Uterus (tissue), 4 donors: ENCODE measurements around the gene JPH3. TPM values are rescaled to one million over a fixed set of nuclear protein-coding genes. Genes with fewer than 3 reads are reported as not detected.

ENCODE experiments used
- DNase-seq, 2 donors: peaks; one replicate each; pipeline ENCODE4 v3.0.0-alpha.2; 2019 to 2020
- H3K27ac ChIP-seq, 2 donors: fragments of 200-600 bp; sonication (generic); 1 replicate in 1 of 2; 2 replicates in 1 of 2; pipeline ENCODE4 v1.5.1; 2016 to 2018
- H3K27me3 ChIP-seq, 2 donors: fragments of 200-600 bp; sonication (generic); one replicate each; pipeline ENCODE4 v1.5.1; 2018 to 2019; ENCODE audit warnings: control low read depth in 1 of 2
- H3K36me3 ChIP-seq, 2 donors: fragments of 200-600 bp; sonication (generic); one replicate each; pipeline ENCODE4 v1.5.1; 2019; ENCODE audit warnings: control low read depth in 1 of 2
- H3K4me1 ChIP-seq, 2 donors: fragments of 200-600 bp; sonication (generic); one replicate each; pipeline ENCODE4 v1.5.1; 2018 to 2019; ENCODE audit warnings: control low read depth in 1 of 2
- H3K4me3 ChIP-seq, 2 donors: fragments of 200-600 bp; sonication (generic); 1 replicate in 1 of 2; 2 replicates in 1 of 2; pipeline ENCODE4 v1.5.1; 2018 to 2019; ENCODE audit warnings: mild to moderate bottlenecking in 1 of 2
- H3K9me3 ChIP-seq, 2 donors: fragments of 200-600 bp; sonication (generic); one replicate each; pipeline ENCODE4 v1.5.1; 2019; ENCODE audit warnings: control low read depth in 1 of 2
- POLR2A ChIP-seq, 2 donors: fragments of 450-650 bp; IDR thresholded peaks; one replicate each; pipeline ENCODE4 v1.6.1; 2016; ENCODE audit warnings: antibody characterized with exemption in 2 of 2, mild to moderate bottlenecking in 1 of 2, moderate library complexity in 1 of 2
- intact Hi-C: fragments of 100-400 bp; cut with DNase I; formaldehyde crosslinking; loops from one replicate; pipeline ENCODE4 v1.15.1; 2023; ENCODE audit warnings: low total_unique reads
- total RNA-seq, 4 donors: library from RNA; depleted of rRNA in 3 of 4; stranded (reverse); fragments of >200 nt in 3 of 4; gene quantifications; one replicate each; pipeline versions ENCODE4 v1.1.0 to v1.2.4, GENCODE V29; 2014 to 2023
- TF ChIP-seq, protein P1 (sequence below), 4 experiments: fragments of 200-600 bp in 2 of 4; fragments of 450-650 bp in 2 of 4; sonication (generic) in 2 of 4; IDR thresholded peaks; one replicate each; pipeline ENCODE4 v1.5.1; 2016 to 2019; ENCODE audit warnings: antibody characterized with exemption in 4 of 4, mild to moderate bottlenecking in 2 of 4, moderate library complexity in 1 of 4
- donor health status: DM: yes; HTN: yes; CAD: no.

The JPH3 gene
- total RNA-seq, 4 donors from 2014 or later: 0.27 to 1.1 TPM; not detected in 2

DNA sequence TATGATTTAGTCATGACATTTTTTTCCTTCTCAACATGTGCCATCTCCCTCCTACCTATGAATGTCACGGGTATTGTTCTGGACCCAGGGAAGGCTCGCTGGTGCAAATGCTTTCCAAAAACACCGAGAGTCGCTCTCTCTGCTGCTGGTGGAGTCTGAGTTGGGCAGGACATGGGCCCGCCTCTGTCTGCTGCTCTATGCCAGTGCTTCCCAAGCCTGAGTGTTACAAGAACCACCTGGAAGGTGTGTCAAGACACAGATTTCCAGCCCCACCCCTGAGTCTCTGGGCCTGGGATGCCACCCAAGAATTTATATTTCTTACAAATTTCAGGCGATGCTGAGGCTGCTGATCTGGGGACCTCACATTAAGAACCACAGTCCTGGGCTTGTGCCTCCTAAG is 9.1 kb downstream of the JPH3 start:
- Histone ChIP-seq H3K27me3 (no peaks in the 10 kb centered on the region), H3K36me3 (no peaks in the 10 kb centered on the region), H3K4me1 (no peaks in the 10 kb centered on the region), H3K4me3 (no peak overlapping the region), H3K27ac (no peak overlapping the region), H3K9me3 (no peaks in the 10 kb centered on the region)
- no peak for TF ChIP-seq POLR2A (IDR thresholded peaks at IDR 0.05)
- TF ChIP-seq, protein P1, sequence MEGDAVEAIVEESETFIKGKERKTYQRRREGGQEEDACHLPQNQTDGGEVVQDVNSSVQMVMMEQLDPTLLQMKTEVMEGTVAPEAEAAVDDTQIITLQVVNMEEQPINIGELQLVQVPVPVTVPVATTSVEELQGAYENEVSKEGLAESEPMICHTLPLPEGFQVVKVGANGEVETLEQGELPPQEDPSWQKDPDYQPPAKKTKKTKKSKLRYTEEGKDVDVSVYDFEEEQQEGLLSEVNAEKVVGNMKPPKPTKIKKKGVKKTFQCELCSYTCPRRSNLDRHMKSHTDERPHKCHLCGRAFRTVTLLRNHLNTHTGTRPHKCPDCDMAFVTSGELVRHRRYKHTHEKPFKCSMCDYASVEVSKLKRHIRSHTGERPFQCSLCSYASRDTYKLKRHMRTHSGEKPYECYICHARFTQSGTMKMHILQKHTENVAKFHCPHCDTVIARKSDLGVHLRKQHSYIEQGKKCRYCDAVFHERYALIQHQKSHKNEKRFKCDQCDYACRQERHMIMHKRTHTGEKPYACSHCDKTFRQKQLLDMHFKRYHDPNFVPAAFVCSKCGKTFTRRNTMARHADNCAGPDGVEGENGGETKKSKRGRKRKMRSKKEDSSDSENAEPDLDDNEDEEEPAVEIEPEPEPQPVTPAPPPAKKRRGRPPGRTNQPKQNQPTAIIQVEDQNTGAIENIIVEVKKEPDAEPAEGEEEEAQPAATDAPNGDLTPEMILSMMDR (IDR thresholded peaks at IDR 0.05): no peak
- intact Hi-C loops: no loop called here
- DNase-seq: no peak

DNA sequence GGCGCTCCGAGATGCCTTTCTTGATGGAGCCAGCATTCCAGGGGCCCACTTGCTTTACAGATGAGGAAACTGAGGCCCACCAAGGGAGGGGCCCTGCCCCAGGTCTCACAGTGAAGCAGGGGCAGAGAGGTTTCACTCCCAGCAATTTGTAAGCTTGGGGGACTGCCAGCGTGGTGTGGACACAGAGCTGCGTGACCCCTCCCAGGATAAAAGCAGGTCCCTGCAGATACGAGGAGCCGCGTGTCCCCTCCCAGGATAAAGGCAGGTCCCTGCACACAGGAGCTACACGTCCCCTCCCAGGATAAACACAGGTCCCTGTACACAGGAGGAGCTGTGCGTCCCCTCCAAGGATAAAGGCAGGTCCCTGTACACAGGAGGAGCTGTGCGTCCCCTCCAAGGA is 11.7 kb downstream of the JPH3 start:
- Histone ChIP-seq H3K27ac (no peak overlapping the region), H3K27me3 (no peaks in the 10 kb centered on the region), H3K36me3 (no peaks in the 10 kb centered on the region), H3K9me3 (no peaks in the 10 kb centered on the region), H3K4me1 (no peaks in the 10 kb centered on the region), H3K4me3 (no peak overlapping the region)
- no peak for DNase-seq
- intact Hi-C loops: no loop called here
- TF ChIP-seq, protein P1 (IDR thresholded peaks at IDR 0.05): no peak
- no peak for TF ChIP-seq POLR2A (IDR thresholded peaks at IDR 0.05)

DNA sequence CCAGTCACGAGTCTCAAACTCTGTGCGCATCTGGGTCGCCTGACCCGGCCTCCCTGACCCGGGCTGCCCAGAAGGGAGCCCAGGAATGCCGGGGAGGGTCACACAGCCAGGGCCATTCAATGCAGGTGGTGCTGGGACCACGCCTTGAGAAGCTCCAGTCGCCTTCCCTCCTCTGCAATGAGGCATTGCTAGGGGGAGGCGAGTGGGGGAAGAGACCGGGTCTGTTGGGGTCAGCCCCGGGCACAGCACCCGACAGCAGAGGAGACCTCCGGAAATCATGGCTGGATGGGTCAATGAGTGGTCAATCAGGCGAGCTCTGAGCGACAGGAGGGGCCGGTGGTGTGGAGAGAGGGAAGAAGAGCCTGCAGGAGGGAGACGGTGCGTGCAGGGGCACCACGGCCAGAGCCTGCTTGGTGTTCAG is 13.3 kb downstream of the JPH3 start:
- no peak overlapping the region for H3K4me3 ChIP-seq
- intact Hi-C loops: no loop called here
- H3K4me1 ChIP-seq: no peaks in the 10 kb centered on the region
- H3K9me3 ChIP-seq: no peaks in the 10 kb centered on the region
- TF ChIP-seq, protein P1 (IDR thresholded peaks at IDR 0.05): no peak
- no peak for TF ChIP-seq POLR2A (IDR thresholded peaks at IDR 0.05)
- no peaks in the 10 kb centered on the region for H3K27me3 ChIP-seq
- H3K27ac ChIP-seq: no peak overlapping the region
- no peaks in the 10 kb centered on the region for H3K36me3 ChIP-seq
- no peak for DNase-seq

DNA sequence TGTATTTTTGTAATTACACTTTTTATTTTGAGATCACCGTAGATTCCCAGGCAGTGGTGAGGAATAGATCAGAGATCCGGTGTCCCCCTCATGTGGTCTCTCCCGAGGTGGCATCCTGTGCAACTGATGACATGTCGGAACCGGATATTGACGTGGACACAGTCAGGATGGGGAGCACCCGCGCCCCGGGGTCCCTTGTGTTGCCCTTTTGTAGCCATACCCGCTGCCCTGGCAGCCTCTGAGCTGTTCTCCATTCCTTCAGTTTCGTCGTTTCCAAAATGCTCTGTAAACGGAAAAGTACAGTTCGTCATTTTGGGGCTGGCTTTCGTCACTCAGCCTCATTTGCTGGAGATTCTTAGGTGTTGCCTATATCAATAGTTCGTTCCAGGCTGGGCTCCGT is 14.2 kb downstream of the JPH3 start:
- H3K27me3 ChIP-seq: no peaks in the 10 kb centered on the region
- DNase-seq: no peak
- no peaks in the 10 kb centered on the region for H3K36me3 ChIP-seq
- H3K4me3 ChIP-seq: no peak overlapping the region
- no peaks in the 10 kb centered on the region for H3K4me1 ChIP-seq
- intact Hi-C loops: no loop called here
- H3K27ac ChIP-seq: no peak overlapping the region
- TF ChIP-seq POLR2A (IDR thresholded peaks at IDR 0.05): no peak
- TF ChIP-seq, protein P1 (IDR thresholded peaks at IDR 0.05): no peak
- H3K9me3 ChIP-seq: no peaks in the 10 kb centered on the region

DNA sequence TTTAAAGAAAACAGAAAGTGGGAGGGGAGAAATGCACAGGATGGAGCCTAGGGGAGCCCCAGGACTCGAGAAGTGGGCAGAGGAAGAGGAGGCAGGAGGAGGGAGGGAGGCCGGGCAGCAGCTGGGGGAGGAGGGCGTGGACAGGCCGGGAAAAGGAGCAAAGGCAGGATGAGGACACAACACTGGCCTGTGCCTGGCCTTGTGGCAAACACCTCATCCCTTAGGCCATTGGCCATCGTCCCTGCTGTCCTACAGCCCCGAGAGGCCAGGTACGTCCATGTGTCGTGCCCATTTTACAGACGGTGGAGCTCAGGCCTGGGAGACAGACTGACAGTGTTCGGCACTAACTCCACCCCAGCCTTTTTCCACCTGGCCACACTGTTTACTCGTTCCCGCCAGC is 15.9 kb downstream of the JPH3 start:
- no peak overlapping the region for H3K4me3 ChIP-seq
- TF ChIP-seq POLR2A (IDR thresholded peaks at IDR 0.05): no peak
- TF ChIP-seq, protein P1 (IDR thresholded peaks at IDR 0.05): no peak
- H3K27ac ChIP-seq: no peak overlapping the region
- H3K4me1 ChIP-seq: no peaks in the 10 kb centered on the region
- no peaks in the 10 kb centered on the region for H3K9me3 ChIP-seq
- no peaks in the 10 kb centered on the region for H3K36me3 ChIP-seq
- no peak for DNase-seq
- intact Hi-C loops: no loop called here
- H3K27me3 ChIP-seq: no peaks in the 10 kb centered on the region
